PC-3 (cell line): ENCODE results near the gene NEU1. TPM values are rescaled to one million over a fixed set of nuclear protein-coding genes. Genes with fewer than 3 reads are reported as not detected.
A peak's percentile ranks its signal among the peaks of the same experiment; 100 is the strongest.

Experiments used
- ATAC-seq: fragments of 200-7000 bp; cut with Tn5 transposase; 2 replicates; pipeline ENCODE4 v1.9.1; 2020; ENCODE audit warnings: mild to moderate bottlenecking, moderate library complexity
- BruUV-seq: library from RNA; stranded (reverse); fragments of 400-500 nt; replicated peaks from 2 replicates; lab custom pipeline; 2021; lab: Mats Ljungman, UMichigan
- CTCF ChIA-PET: fragments of 300-600 bp; sonication (Branson Sonifier 250); formaldehyde crosslinking; loops from one replicate; lab custom pipeline; 2022; ENCODE audit warnings: antibody characterized with exemption; lab: Charles Lee
- POLR2A ChIA-PET: fragments of 300-600 bp; sonication (Branson Sonifier 250); formaldehyde crosslinking; loops from one replicate; lab custom pipeline; 2022; ENCODE audit warnings: antibody characterized with exemption; ENCODE audit not compliant: unreplicated experiment; lab: Charles Lee
- DNase-seq: peaks from one replicate; pipeline ENCODE4 v3.0.0-alpha.2; 2015
- H2AFZ ChIP-seq: fragments of 300-600 bp; sonication (generic); 2 replicates; pipeline ENCODE4 v1.6.0; 2016; ENCODE audit warnings: antibody characterized with exemption, low read length
- H3F3A ChIP-seq: fragments of 300-600 bp; sonication (generic); one replicate; pipeline ENCODE4 v1.6.0; 2017; ENCODE audit warnings: antibody characterized with exemption, low read length, control low read depth, mild to moderate bottlenecking; ENCODE audit not compliant: unreplicated experiment
- H3K27ac ChIP-seq: fragments of 300-600 bp; sonication (generic); 2 replicates; pipeline ENCODE4 v1.5.1; 2016; ENCODE audit warnings: mild to moderate bottlenecking, low read length
- H3K27me3 ChIP-seq: fragments of 300-600 bp; sonication (generic); 2 replicates; pipeline ENCODE4 v1.6.1; 2016; ENCODE audit warnings: low read length, mixed read lengths
- H3K36me3 ChIP-seq: fragments of 300-600 bp; sonication (generic); 2 replicates; pipeline ENCODE4 v1.6.1; 2016; ENCODE audit warnings: low read depth, mixed run types, low read length, mixed read lengths
- H3K4me1 ChIP-seq: fragments of 300-600 bp; sonication (generic); 2 replicates; pipeline ENCODE4 v1.5.1; 2016; ENCODE audit warnings: low read length; ENCODE audit not compliant: insufficient read depth
- H3K4me2 ChIP-seq: fragments of 300-600 bp; sonication (generic); 2 replicates; pipeline ENCODE4 v1.6.0; 2016; ENCODE audit warnings: low read length
- H3K4me3 ChIP-seq: fragments of 300-600 bp; sonication (generic); 2 replicates; pipeline ENCODE4 v1.5.1; 2016; ENCODE audit warnings: mild to moderate bottlenecking, low read length, mixed read lengths
- H3K79me2 ChIP-seq: fragments of 300-600 bp; sonication (generic); 2 replicates; pipeline ENCODE4 v1.6.1; 2017; ENCODE audit warnings: low read length, mixed read lengths
- H3K9ac ChIP-seq: fragments of 300-600 bp; sonication (generic); 2 replicates; pipeline ENCODE4 v1.6.0; 2016; ENCODE audit warnings: mild to moderate bottlenecking, low read length
- H3K9me2 ChIP-seq: fragments of 300-600 bp; sonication (generic); replicated peaks from 2 replicates; pipeline ENCODE4 v1.6.1; 2016; ENCODE audit warnings: mixed run types, low read length, mixed read lengths
- H3K9me3 ChIP-seq: fragments of 300-600 bp; sonication (generic); 2 replicates; pipeline ENCODE4 v1.6.1; 2016; ENCODE audit warnings: low read length, mixed read lengths
- H4K20me1 ChIP-seq: fragments of 300-600 bp; sonication (generic); 2 replicates; pipeline ENCODE4 v1.6.1; 2016; ENCODE audit warnings: low read length, mixed read lengths
- CTCF ChIP-seq: fragments of 300-600 bp; sonication (generic); conservative IDR thresholded peaks from 2 replicates; pipeline ENCODE4 v1.5.1; 2017; ENCODE audit warnings: antibody characterized with exemption, low read depth, mild to moderate bottlenecking, low read length
- EZH2 ChIP-seq: fragments of 300-600 bp; sonication (generic); IDR thresholded peaks from one replicate; pipeline ENCODE4 v1.6.1; 2017; ENCODE audit warnings: antibody characterized with exemption, mild to moderate bottlenecking, low read length; ENCODE audit not compliant: unreplicated experiment
- EZH2phosphoT487 ChIP-seq: fragments of 300-600 bp; sonication (generic); IDR thresholded peaks from 2 replicates; pipeline ENCODE4 v1.6.1; 2018; ENCODE audit warnings: mild to moderate bottlenecking, antibody characterized with exemption, low read length, borderline replicate concordance
- intact Hi-C: fragments of 100-400 bp; cut with micrococcal nuclease; formaldehyde crosslinking; loops from 2 replicates; pipeline ENCODE4 v1.9.0; 2023
- total RNA-seq: library from RNA; depleted of rRNA; stranded (reverse); fragments of >200 nt; gene quantifications from 2 replicates; pipeline ENCODE4 v1.2.3, GENCODE V29; 2014

The NEU1 gene
- total RNA-seq, 1 experiment from 2014 or later, result 31.7 TPM

- no peaks in the 10 kb centered on the region for H4K20me1 ChIP-seq
- no peaks in the 10 kb centered on the region for H3K9me2 ChIP-seq
- H3K36me3 ChIP-seq, result peaks cover 4% of the 10 kb centered on the region; the same call in 1 of the 2 replicates
- H3K9ac ChIP-seq, result peak overlapping the region; percentile 81
- H3K4me2 ChIP-seq, result peak overlapping the region; percentile 92
- H3K9me3 ChIP-seq, result no peaks in the 10 kb centered on the region
- ATAC-seq, result peak; percentile 22; the same call in 1 of the 2 replicates
- H3K79me2 ChIP-seq, result peaks cover 34% of the 10 kb centered on the region
- peaks cover 1% of the 10 kb centered on the region for H3F3A ChIP-seq
- no peaks in the 10 kb centered on the region for H3K27me3 ChIP-seq
- peak overlapping the region; percentile 76 for H2AFZ ChIP-seq
- ChIA-PET CTCF (no interaction called here), POLR2A (interaction anchor here (0.6 to 0.7 kb wide), 2 partner anchors 246 to 1073 kb away, joined by 7 to 9 read pairs; no protein-coding TSS in a partner anchor)
- intact Hi-C loops, result loop anchor here (5.0 kb wide), 1 partner anchor 36 kb away; the partner anchor contains the start of gene NEU1
- TF ChIP-seq EZH2 (no peak), CTCF (0 out of 2 replicates have a peak, but pooled peaks have one; percentile 24), EZH2phosphoT487 (no peak)
- BruUV-seq, result no TSS peak
- H3K27ac ChIP-seq, result peak overlapping the region; percentile 35
- H3K4me1 ChIP-seq, result peaks cover 29% of the 10 kb centered on the region
- peak overlapping the region; percentile 81 for H3K4me3 ChIP-seq
- DNase-seq, result peak; percentile 68
Observed at GRCh38 chr6:31898383-31899011, 35.9 kb upstream of the NEU1 start.

- Histone ChIP-seq H3K27ac (peak within 1 kb of the TSS; percentile 35), H3F3A (peaks cover 4% of the 10 kb centered on the region), H3K9ac (peak within 1 kb of the TSS; percentile 81), H3K9me3 (no peaks in the 10 kb centered on the region), H3K36me3 (peaks cover 11% of the 10 kb centered on the region), H3K79me2 (peaks cover 34% of the 10 kb centered on the region), H3K4me2 (peak within 1 kb of the TSS; percentile 95), H2AFZ (peak within 1 kb of the TSS; percentile 76), H3K4me3 (peak within 1 kb of the TSS; percentile 81), H4K20me1 (no peaks in the 10 kb centered on the region), H3K4me1 (peaks cover 34% of the 10 kb centered on the region), H3K27me3 (no peaks in the 10 kb centered on the region), H3K9me2 (no peaks in the 10 kb centered on the region)
- peak; percentile 43 for ATAC-seq
- peak; percentile 89 for DNase-seq
- ChIA-PET CTCF (interaction anchor here (0.6 kb wide), 1 partner anchor 11 kb away, joined by 7 read pairs; no protein-coding TSS in a partner anchor), POLR2A (interaction anchor here (0.6 to 0.7 kb wide), 6 partner anchors 50 to 1074 kb away, joined by 3 to 19 read pairs (median 6); partner anchors contain the start of gene ATF6B)
- intact Hi-C loops, result loop anchor here (5.0 kb wide), 1 partner anchor 35 kb away; the partner anchor contains the start of gene NEU1
- TF ChIP-seq EZH2phosphoT487, result no peak
- TSS peak; percentile 84 for BruUV-seq
Observed at GRCh38 chr6:31897612-31898382, 35.2 kb upstream of the NEU1 start, which contains the start of gene EHMT2. Gene EHMT2, minus strand, starts transcription at chr6:31897698. Its CDS starts 21 bp downstream, at chr6:31897677.
